Esophagus muscularis mucosa (tissue), 4 donors: Measurements from ENCODE around the gene MYD88. TPM values are rescaled to one million over a fixed set of nuclear protein-coding genes. Genes with fewer than 3 reads are reported as not detected.

Experiments used
- DNase-seq: peaks from one replicate; pipeline ENCODE4 v3.0.0-alpha.2; 2017; ENCODE audit errors: extremely low spot score
- H3K27ac ChIP-seq, 4 donors: fragments of 200-600 bp; sonication (generic); replicated peaks in 1 of 4; 1 replicate in 3 of 4; 2 replicates in 1 of 4; pipeline ENCODE4 v1.5.1; 2016 to 2019; ENCODE audit warnings: mild to moderate bottlenecking in 1 of 4
- H3K27me3 ChIP-seq, 4 donors: fragments of 200-600 bp; sonication (generic); one replicate each; pipeline versions ENCODE4 v1.5.1 to v1.6.0; 2016 to 2019
- H3K36me3 ChIP-seq, 4 donors: fragments of 200-600 bp; sonication (generic); one replicate each; pipeline ENCODE4 v1.5.1; 2016 to 2019
- H3K4me1 ChIP-seq, 4 donors: fragments of 200-600 bp; sonication (generic); one replicate each; pipeline ENCODE4 v1.5.1; 2016 to 2019
- H3K4me3 ChIP-seq, 4 donors: fragments of 200-600 bp; sonication (generic); 1 replicate in 2 of 4; 2 replicates in 2 of 4; pipeline ENCODE4 v1.5.1; 2016 to 2019; ENCODE audit warnings: mild to moderate bottlenecking in 4 of 4, moderate library complexity in 1 of 4
- H3K9me3 ChIP-seq, 4 donors: fragments of 200-600 bp; sonication (generic); 1 replicate in 3 of 4; 2 replicates in 1 of 4; pipeline ENCODE4 v1.5.1; 2016 to 2019
- CTCF ChIP-seq, 3 experiments: fragments of 200-600 bp in 2 of 3; fragments of 450-650 bp in 1 of 3; sonication (generic) in 2 of 3; IDR thresholded peaks; one replicate each; pipeline ENCODE4 v1.5.1; 2017 to 2019; ENCODE audit warnings: antibody characterized with exemption in 3 of 3, mild to moderate bottlenecking in 2 of 3, moderate library complexity in 1 of 3
- EP300 ChIP-seq: sonication (generic); formaldehyde crosslinking; IDR thresholded peaks from one replicate; pipeline ENCODE4 v1.6.1; 2017; ENCODE audit warnings: antibody characterized with exemption
- POLR2A ChIP-seq: fragments of 450-650 bp; IDR thresholded peaks from one replicate; pipeline ENCODE4 v1.6.1; 2017; ENCODE audit warnings: antibody characterized with exemption, moderate library complexity, mild to moderate bottlenecking, low read depth
- POLR2AphosphoS5 ChIP-seq, 2 donors: sonication (generic); formaldehyde crosslinking; IDR thresholded peaks; one replicate each; pipeline ENCODE4 v1.6.1; 2017; ENCODE audit warnings: antibody characterized with exemption in 2 of 2
- WGBS: methylation state at CpG from one replicate; pipeline ENCODE4 v1.1.5; 2018; 5-methylcytosine and 5-hydroxymethylcytosine counted together
- intact Hi-C: fragments of 100-400 bp; cut with DNase I; formaldehyde crosslinking; loops from one replicate; pipeline ENCODE4 v1.15.1; 2023
- total RNA-seq, 4 donors: library from RNA; depleted of rRNA; stranded (reverse); fragments of >200 nt; gene quantifications; one replicate each; pipeline versions ENCODE4 v1.1.0 to v1.2.1, GENCODE V29; 2016

MYD88 gene
- total RNA-seq, 4 donors from 2014 or later = 21.2 to 38.6 (median 26.1) TPM

- Histone ChIP-seq H3K9me3 (no peaks in the 10 kb centered on the region), H3K4me1 (no peaks in the 10 kb centered on the region), H3K4me3 (no peak overlapping the region), H3K27ac (no peak overlapping the region), H3K36me3 (no peaks in the 10 kb centered on the region), H3K27me3 (no peaks in the 10 kb centered on the region)
- 75% methylated on average over 2 of the region's 2 CpGs for WGBS
- intact Hi-C loops = no loop called here
- no peak for TF ChIP-seq POLR2A
- peak in 1 of 2 donors; percentile 41 for TF ChIP-seq POLR2AphosphoS5 (IDR thresholded peaks at IDR 0.05)
- no peak for TF ChIP-seq CTCF (IDR thresholded peaks at IDR 0.05)
- DNase-seq = no peak
These were observed 15.6 kb downstream of the MYD88 start for GRCh38 chr3:38154033-38154494.

- 69% methylated on average over 2 of the region's 2 CpGs for WGBS
- H3K4me3 ChIP-seq = no peak overlapping the region
These were observed 16.3 kb downstream of the MYD88 start for GRCh38 chr3:38154625-38155255.

GRCh38 chr3:38155825-38156224 lies 17.4 kb downstream of the MYD88 start:
- Histone ChIP-seq H3K27me3 (no peaks in the 10 kb centered on the region), H3K36me3 (no peaks in the 10 kb centered on the region), H3K4me1 (no peaks in the 10 kb centered on the region), H3K27ac (no peak overlapping the region), H3K4me3 (no peak overlapping the region), H3K9me3 (no peaks in the 10 kb centered on the region)
- TF ChIP-seq POLR2AphosphoS5 (IDR thresholded peaks at IDR 0.05) (no peak), EP300 (no peak)
- DNase-seq = no peak
- intact Hi-C loops = no loop called here
- 97% methylated on average over 2 of the region's 2 CpGs for WGBS

More at GRCh38 chr3:38154625-38155255, 16.3 kb downstream of the MYD88 start:
- Histone ChIP-seq H3K4me1 (no peaks in the 10 kb centered on the region), H3K27me3 (no peaks in the 10 kb centered on the region), H3K9me3 (no peaks in the 10 kb centered on the region), H3K36me3 (no peaks in the 10 kb centered on the region), H3K27ac (no peak overlapping the region)
- TF ChIP-seq EP300 (no peak), CTCF (IDR thresholded peaks at IDR 0.05) (no peak), POLR2A (no peak), POLR2AphosphoS5 (IDR thresholded peaks at IDR 0.05) (no peak)
- intact Hi-C loops = no loop called here
- peak; percentile 8 for DNase-seq

GRCh38 chr3:38157117-38157516 lies 18.7 kb downstream of the MYD88 start:
- WGBS = 97% methylated on average over 2 of the region's 2 CpGs
- H3K4me3 ChIP-seq = no peak overlapping the region
- H3K27ac ChIP-seq = no peak overlapping the region
- intact Hi-C loops = no loop called here
- no peaks in the 10 kb centered on the region for H3K4me1 ChIP-seq
- no peaks in the 10 kb centered on the region for H3K36me3 ChIP-seq
- TF ChIP-seq POLR2A = no peak
- TF ChIP-seq CTCF (IDR thresholded peaks at IDR 0.05) = no peak
- no peak for TF ChIP-seq POLR2AphosphoS5 (IDR thresholded peaks at IDR 0.05)
- TF ChIP-seq EP300 = no peak
- DNase-seq = peak; percentile 21
- no peaks in the 10 kb centered on the region for H3K9me3 ChIP-seq
- H3K27me3 ChIP-seq = no peaks in the 10 kb centered on the region

- H3K27me3 ChIP-seq = no peaks in the 10 kb centered on the region
- 66% methylated on average over 3 of the region's 3 CpGs for WGBS
- intact Hi-C loops = no loop called here
- no peaks in the 10 kb centered on the region for H3K36me3 ChIP-seq
- H3K27ac ChIP-seq = no peak overlapping the region
- no peaks in the 10 kb centered on the region for H3K9me3 ChIP-seq
- no peaks in the 10 kb centered on the region for H3K4me1 ChIP-seq
- no peak overlapping the region for H3K4me3 ChIP-seq
- TF ChIP-seq EP300 (no peak), POLR2A (no peak), CTCF (IDR thresholded peaks at IDR 0.05) (no peak), POLR2AphosphoS5 (IDR thresholded peaks at IDR 0.05) (no peak)
- DNase-seq = peak; percentile 19
These were observed 19.1 kb downstream of the MYD88 start for GRCh38 chr3:38157595-38157994.
